Left ventricle myocardium inferior (tissue), 1 donor: ENCODE measurements around the gene DELE1. TPM values are rescaled to one million over a fixed set of nuclear protein-coding genes. Genes with fewer than 3 reads are reported as not detected.

Source experiments
- DNase-seq: peaks from one replicate; pipeline ENCODE4 v3.0.0-alpha.2; 2020
- H3K27ac ChIP-seq: fragments of 200-600 bp; replicated peaks from 2 replicates; pipeline ENCODE4 v1.8.0; 2021
- H3K27me3 ChIP-seq: fragments of 200-600 bp; 2 replicates; pipeline ENCODE4 v1.8.0; 2021; ENCODE audit warnings: low read depth
- H3K36me3 ChIP-seq: fragments of 200-600 bp; 2 replicates; pipeline ENCODE4 v1.8.0; 2021
- H3K4me1 ChIP-seq: fragments of 200-600 bp; 2 replicates; pipeline ENCODE4 v1.8.0; 2021
- H3K4me3 ChIP-seq: fragments of 200-600 bp; 2 replicates; pipeline ENCODE4 v1.8.0; 2021; ENCODE audit warnings: mild to moderate bottlenecking, moderate library complexity
- H3K9me3 ChIP-seq: fragments of 200-600 bp; replicated peaks from 2 replicates; pipeline ENCODE4 v1.8.0; 2021
- intact Hi-C: fragments of 100-400 bp; cut with micrococcal nuclease; formaldehyde crosslinking; loops from one replicate; pipeline ENCODE4 v1.11.0; 2022
- long read RNA-seq: library from polyadenylated mRNA; unstranded; transcript quantifications from one replicate; pipeline ENCODE4 v2.0.0, GENCODE V29; 2021
- total RNA-seq: library from RNA; stranded (reverse); fragmentation: NEBNext Ultra II Directional; extraction: Animal tissue kit (Norgen Biotek cat#: 25700); gene quantifications from one replicate; pipeline ENCODE4 v1.2.1, GENCODE V29; 2021
- TF ChIP-seq, protein P1 (sequence below): fragments of 200-600 bp; IDR thresholded peaks from 2 replicates; pipeline ENCODE4 v1.8.0; 2021; ENCODE audit warnings: antibody characterized with exemption, mild to moderate bottlenecking, borderline replicate concordance
- donor health status: DM: no; HTN: yes; CAD: no; lungs with severe emphysema.

The DELE1 gene, protein sequence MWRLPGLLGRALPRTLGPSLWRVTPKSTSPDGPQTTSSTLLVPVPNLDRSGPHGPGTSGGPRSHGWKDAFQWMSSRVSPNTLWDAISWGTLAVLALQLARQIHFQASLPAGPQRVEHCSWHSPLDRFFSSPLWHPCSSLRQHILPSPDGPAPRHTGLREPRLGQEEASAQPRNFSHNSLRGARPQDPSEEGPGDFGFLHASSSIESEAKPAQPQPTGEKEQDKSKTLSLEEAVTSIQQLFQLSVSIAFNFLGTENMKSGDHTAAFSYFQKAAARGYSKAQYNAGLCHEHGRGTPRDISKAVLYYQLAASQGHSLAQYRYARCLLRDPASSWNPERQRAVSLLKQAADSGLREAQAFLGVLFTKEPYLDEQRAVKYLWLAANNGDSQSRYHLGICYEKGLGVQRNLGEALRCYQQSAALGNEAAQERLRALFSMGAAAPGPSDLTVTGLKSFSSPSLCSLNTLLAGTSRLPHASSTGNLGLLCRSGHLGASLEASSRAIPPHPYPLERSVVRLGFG
- total RNA-seq: 125 TPM
- long read RNA-seq, full-length matches to known transcripts: 48 of 163 reads
- long read RNA-seq, partial matches to known transcripts: 87 of 163 reads
- long read RNA-seq, other reads (novel, unspliced or antisense): 28 of 163 reads

GRCh38 chr5:141923448-141924313, at the start of gene DELE1:
DELE1 (plus strand) TSS chr5:141923871; CDS start chr5:141923942, 71 bp downstream.
- intact Hi-C loops: no loop called here
- peaks cover 56% of the 10 kb centered on the region for H3K4me1 ChIP-seq
- TF ChIP-seq, protein P1, sequence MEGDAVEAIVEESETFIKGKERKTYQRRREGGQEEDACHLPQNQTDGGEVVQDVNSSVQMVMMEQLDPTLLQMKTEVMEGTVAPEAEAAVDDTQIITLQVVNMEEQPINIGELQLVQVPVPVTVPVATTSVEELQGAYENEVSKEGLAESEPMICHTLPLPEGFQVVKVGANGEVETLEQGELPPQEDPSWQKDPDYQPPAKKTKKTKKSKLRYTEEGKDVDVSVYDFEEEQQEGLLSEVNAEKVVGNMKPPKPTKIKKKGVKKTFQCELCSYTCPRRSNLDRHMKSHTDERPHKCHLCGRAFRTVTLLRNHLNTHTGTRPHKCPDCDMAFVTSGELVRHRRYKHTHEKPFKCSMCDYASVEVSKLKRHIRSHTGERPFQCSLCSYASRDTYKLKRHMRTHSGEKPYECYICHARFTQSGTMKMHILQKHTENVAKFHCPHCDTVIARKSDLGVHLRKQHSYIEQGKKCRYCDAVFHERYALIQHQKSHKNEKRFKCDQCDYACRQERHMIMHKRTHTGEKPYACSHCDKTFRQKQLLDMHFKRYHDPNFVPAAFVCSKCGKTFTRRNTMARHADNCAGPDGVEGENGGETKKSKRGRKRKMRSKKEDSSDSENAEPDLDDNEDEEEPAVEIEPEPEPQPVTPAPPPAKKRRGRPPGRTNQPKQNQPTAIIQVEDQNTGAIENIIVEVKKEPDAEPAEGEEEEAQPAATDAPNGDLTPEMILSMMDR: no peak
- no peaks in the 10 kb centered on the region for H3K27me3 ChIP-seq
- H3K36me3 ChIP-seq: peaks cover 41% of the 10 kb centered on the region
- H3K27ac ChIP-seq: peak within 1 kb of the TSS; percentile 97
- peak; percentile 97 for DNase-seq
- H3K9me3 ChIP-seq: no peaks in the 10 kb centered on the region
- peak within 1 kb of the TSS; percentile 76 for H3K4me3 ChIP-seq

- intact Hi-C loops: loop anchor here (10.0 kb wide), 1 partner anchor 169 kb away; no protein-coding TSS in a partner anchor
- no peaks in the 10 kb centered on the region for H3K9me3 ChIP-seq
- peaks cover 3% of the 10 kb centered on the region for H3K36me3 ChIP-seq
- DNase-seq: no peak
- peak overlapping the region; percentile 95 for H3K27ac ChIP-seq
- TF ChIP-seq, protein P1: no peak
- peaks cover 79% of the 10 kb centered on the region for H3K27me3 ChIP-seq
- peak overlapping the region; percentile 83 for H3K4me3 ChIP-seq
- peaks cover 93% of the 10 kb centered on the region for H3K4me1 ChIP-seq
Observed at GRCh38 chr5:141873933-141874261, 49.8 kb upstream of the DELE1 start.

DNA sequence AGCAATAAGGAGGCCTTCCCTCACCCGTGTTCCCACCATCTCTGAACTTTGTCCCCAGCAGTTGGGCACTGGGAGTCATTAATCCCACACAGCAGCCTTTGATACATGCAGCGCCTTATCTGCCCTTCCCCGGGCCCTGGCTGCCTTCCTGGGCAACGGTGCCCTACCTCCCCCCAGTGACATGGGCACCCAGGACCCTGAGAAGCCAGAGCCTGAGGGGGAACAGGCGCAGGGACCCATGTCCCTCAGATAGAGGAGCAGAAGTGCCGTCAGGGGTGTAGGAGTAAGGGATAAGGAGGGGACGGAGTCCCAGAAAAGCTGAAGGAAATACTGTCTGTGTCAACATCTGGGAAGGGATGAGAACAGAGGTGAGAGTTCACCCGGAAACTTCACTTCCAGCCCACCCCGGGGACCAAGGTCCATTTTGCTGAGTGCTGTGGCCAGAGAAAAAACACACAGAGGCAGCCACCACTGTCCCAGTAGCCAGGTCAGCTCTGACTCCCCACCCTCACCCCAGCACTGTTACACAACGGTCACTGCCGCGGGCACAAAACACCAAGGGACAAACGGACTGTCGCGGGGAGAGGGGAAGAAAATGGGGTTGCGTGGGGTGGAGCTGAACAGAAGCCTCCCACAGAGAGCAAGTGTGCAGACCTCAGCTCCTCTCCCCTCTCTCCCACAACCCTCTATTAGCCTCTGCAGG, 49.3 kb upstream of the DELE1 start:
- peak overlapping the region; percentile 95 for H3K27ac ChIP-seq
- H3K4me3 ChIP-seq: peak overlapping the region; percentile 83
- DNase-seq: peak; percentile 27
- peaks cover 79% of the 10 kb centered on the region for H3K27me3 ChIP-seq
- no peaks in the 10 kb centered on the region for H3K36me3 ChIP-seq
- H3K9me3 ChIP-seq: no peaks in the 10 kb centered on the region
- H3K4me1 ChIP-seq: peaks cover 93% of the 10 kb centered on the region
- intact Hi-C loops: loop anchor here (10.0 kb wide), 1 partner anchor 170 kb away; no protein-coding TSS in a partner anchor
- TF ChIP-seq, protein P1: no peak

DNA sequence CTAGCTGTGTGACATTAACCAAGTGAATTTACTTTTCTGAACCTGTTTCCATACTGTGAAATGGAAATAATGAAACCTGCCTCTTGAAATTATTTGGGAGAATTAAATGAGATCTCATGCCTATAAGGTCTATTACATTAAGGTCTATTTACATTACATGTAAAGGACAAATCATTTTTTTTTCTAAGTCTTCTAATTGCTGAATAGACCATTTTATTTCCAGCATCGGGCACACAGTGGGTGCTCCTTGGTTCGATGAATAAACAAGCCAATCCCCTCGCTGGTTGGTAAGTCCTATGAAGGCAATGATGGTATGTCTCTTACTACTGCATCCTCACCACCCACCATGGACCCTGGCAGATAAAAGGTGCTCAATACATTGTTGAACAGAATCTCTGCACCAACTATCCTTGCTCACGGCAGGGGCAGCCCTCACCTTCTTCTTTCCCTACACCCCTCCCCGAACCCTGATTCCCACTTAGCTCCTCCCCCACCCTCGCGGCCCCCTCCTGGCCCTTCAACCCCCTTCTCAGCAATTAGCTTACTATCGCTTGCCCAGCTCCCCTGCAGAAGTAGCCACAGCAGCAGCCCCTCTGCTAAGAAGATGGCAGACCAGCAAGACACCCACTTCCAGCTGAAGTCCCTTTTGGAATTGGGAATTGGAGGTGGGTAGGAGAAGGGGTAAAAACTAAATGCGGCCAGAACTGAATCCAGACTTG, 48.5 kb upstream of the DELE1 start:
- H3K27ac ChIP-seq: peak overlapping the region; percentile 95
- TF ChIP-seq, protein P1: no peak
- intact Hi-C loops: loop anchor here (10.0 kb wide), 1 partner anchor 170 kb away; no protein-coding TSS in a partner anchor
- no peaks in the 10 kb centered on the region for H3K9me3 ChIP-seq
- peak; percentile 13 for DNase-seq
- no peaks in the 10 kb centered on the region for H3K36me3 ChIP-seq
- peaks cover 82% of the 10 kb centered on the region for H3K27me3 ChIP-seq
- peak overlapping the region; percentile 83 for H3K4me3 ChIP-seq
- peaks cover 94% of the 10 kb centered on the region for H3K4me1 ChIP-seq
